Keratinocyte (primary cell): Measurements from ENCODE around the gene NECAB3.

Source experiments
- EZH2 ChIP-seq: IDR thresholded peaks from one replicate; pipeline ENCODE4 v1.6.1; 2012; ENCODE audit warnings: inconsistent platforms, mild to moderate bottlenecking, low read length, moderate library complexity
- TF ChIP-seq, protein P1 (sequence below), 3 experiments: IDR thresholded peaks in 1 of 3; conservative IDR thresholded peaks in 1 of 3; optimal IDR thresholded peaks in 1 of 3; 2 replicates in 2 of 3; 3 replicates in 1 of 3; pipeline versions ENCODE3 to v1.5.1; 2011; ENCODE audit warnings: low read length in 3 of 3, mild to moderate bottlenecking in 3 of 3, moderate library complexity in 2 of 3, control low read depth in 1 of 3, inconsistent platforms in 1 of 3; ENCODE audit not compliant: insufficient read depth in 2 of 3; ENCODE audit errors: extremely low read depth in 1 of 3

DNA sequence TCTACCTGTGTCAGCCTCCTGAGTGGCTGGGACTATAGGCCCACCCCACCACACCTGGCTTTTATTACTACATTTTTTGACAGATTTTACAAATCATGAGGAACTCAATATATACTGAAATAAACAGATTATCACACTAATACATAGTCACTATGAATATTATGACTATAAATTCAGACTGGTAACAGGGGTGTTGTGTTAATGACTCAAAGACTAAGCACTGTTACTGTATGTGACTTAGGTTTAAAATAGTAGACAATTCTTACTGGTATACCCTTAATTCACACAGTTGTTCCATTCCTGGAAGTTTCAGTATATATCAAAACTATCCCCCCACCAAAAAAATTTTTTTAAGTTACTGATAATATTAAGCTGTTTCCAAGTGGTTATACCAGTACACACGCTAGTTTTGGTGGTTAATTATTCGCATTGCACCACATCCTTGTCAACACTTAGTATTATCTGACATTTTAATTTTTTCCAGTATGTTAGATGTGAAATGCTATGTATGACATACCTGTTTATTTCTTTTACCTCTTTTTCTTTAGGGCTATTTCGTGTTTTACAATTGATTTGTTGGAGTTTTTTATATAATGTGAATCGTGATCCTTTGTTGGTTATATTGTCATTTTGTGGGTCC lies 46.5 kb downstream of the NECAB3 start:
- TF ChIP-seq, protein P1, sequence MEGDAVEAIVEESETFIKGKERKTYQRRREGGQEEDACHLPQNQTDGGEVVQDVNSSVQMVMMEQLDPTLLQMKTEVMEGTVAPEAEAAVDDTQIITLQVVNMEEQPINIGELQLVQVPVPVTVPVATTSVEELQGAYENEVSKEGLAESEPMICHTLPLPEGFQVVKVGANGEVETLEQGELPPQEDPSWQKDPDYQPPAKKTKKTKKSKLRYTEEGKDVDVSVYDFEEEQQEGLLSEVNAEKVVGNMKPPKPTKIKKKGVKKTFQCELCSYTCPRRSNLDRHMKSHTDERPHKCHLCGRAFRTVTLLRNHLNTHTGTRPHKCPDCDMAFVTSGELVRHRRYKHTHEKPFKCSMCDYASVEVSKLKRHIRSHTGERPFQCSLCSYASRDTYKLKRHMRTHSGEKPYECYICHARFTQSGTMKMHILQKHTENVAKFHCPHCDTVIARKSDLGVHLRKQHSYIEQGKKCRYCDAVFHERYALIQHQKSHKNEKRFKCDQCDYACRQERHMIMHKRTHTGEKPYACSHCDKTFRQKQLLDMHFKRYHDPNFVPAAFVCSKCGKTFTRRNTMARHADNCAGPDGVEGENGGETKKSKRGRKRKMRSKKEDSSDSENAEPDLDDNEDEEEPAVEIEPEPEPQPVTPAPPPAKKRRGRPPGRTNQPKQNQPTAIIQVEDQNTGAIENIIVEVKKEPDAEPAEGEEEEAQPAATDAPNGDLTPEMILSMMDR (optimal IDR thresholded peaks at IDR 0.05 in 1 of 3, IDR thresholded peaks at IDR 0.05 in 1 of 3, conservative IDR thresholded peaks at IDR 0.05 in 1 of 3; ENCODE audit: extremely low read depth in 1 of 3, insufficient read depth in 2 of 3, low read length in 3 of 3) = no peak
- TF ChIP-seq EZH2 = no peak
